ENCODE results near the gene TAS2R31.
"Not testable (repeated sequence)": the region's sequence is repeated elsewhere in the genome, so short reads cannot be mapped to it uniquely, and the experiment has no call there.

TAS2R31 gene

GRCh38 chr12:11070999-11071398 lies 39.8 kb upstream of the TAS2R31 start:
- Histone ChIP-seq H3K9ac (ENCODE audit: low read length) (no peak overlapping the region), H3K4me2 (ENCODE audit: low read length) (no peak overlapping the region), H4K8ac (ENCODE audit: low read depth, low read length) (no peak overlapping the region), H2AK5ac (ENCODE audit: low read length) (no peak overlapping the region), H3K14ac (ENCODE audit: low read length) (no peak overlapping the region), H3K4me1 (ENCODE audit: control insufficient read depth in 1 of 2, insufficient read depth in 2 of 2, low read length in 2 of 2) (peaks cover 0 to 1% of the 10 kb centered on the region in 2 experiments), H3K79me1 (ENCODE audit: low read length) (no peaks in the 10 kb centered on the region), H3K23ac (ENCODE audit: low read length) (no peak overlapping the region), H3K79me2 (ENCODE audit: control insufficient read depth, insufficient read depth, low read length, poor library complexity) (no peaks in the 10 kb centered on the region), H3K36me3 (ENCODE audit: control insufficient read depth in 1 of 2, insufficient read depth in 2 of 2, low read length in 2 of 2) (no peaks in the 10 kb centered on the region), H2AFZ (ENCODE audit: insufficient read depth, low read length, poor library complexity) (no peak overlapping the region), H2BK5ac (ENCODE audit: low read depth, low read length, poor library complexity) (no peak overlapping the region), H3K4me3 (ENCODE audit: low read depth, low read length) (no peak overlapping the region), H3K9me3 (ENCODE audit: insufficient read depth, low read depth, low read length) (no peaks in the 10 kb centered on the region), H4K91ac (ENCODE audit: low read depth, low read length) (no peak overlapping the region), H3K18ac (ENCODE audit: low read length) (no peak overlapping the region), H3K27ac (ENCODE audit: low read depth, low read length) (no peak overlapping the region), H4K12ac (ENCODE audit: low read depth, low read length) (no peak overlapping the region), H2BK12ac (ENCODE audit: low read length) (no peak overlapping the region), H2BK120ac (ENCODE audit: insufficient read depth, low read length, poor library complexity) (no peak overlapping the region), H3K4ac (ENCODE audit: low read depth, low read length) (no peak overlapping the region), H3K27me3 (ENCODE audit: insufficient read depth, low read length) (no peaks in the 10 kb centered on the region)
- no CpG with 5 or more reads among the region's 1 CpG for WGBS (ENCODE audit: extremely low coverage, insufficient coverage, insufficient read length)
- DNase-seq = no peak

GRCh38 chr12:11069854-11070365 lies 38.7 kb upstream of the TAS2R31 start:
- H3K4me1 ChIP-seq (ENCODE audit: control insufficient read depth in 1 of 2, insufficient read depth in 2 of 2, low read length in 2 of 2) = peaks cover 0 to 1% of the 10 kb centered on the region in 2 experiments
- no peak overlapping the region for H3K27ac ChIP-seq (ENCODE audit: low read depth, low read length)
- H3K27me3 ChIP-seq (ENCODE audit: insufficient read depth, low read length) = no peaks in the 10 kb centered on the region
- no peak overlapping the region for H3K4me3 ChIP-seq (ENCODE audit: low read depth, low read length)
- DNase-seq = no peak
- no peaks in the 10 kb centered on the region for H3K79me1 ChIP-seq (ENCODE audit: low read length)
- no peak overlapping the region for H2BK120ac ChIP-seq (ENCODE audit: insufficient read depth, low read length, poor library complexity)
- no peaks in the 10 kb centered on the region for H3K36me3 ChIP-seq (ENCODE audit: control insufficient read depth in 1 of 2, insufficient read depth in 2 of 2, low read length in 2 of 2)
- H3K4me2 ChIP-seq (ENCODE audit: low read length) = no peak overlapping the region
- no peak overlapping the region for H2BK5ac ChIP-seq (ENCODE audit: low read depth, low read length, poor library complexity)
- no CpG with 5 or more reads among the region's 5 CpGs for WGBS (ENCODE audit: extremely low coverage, insufficient coverage, insufficient read length)
- H4K91ac ChIP-seq (ENCODE audit: low read depth, low read length) = no peak overlapping the region
- no peak overlapping the region for H3K9ac ChIP-seq (ENCODE audit: low read length)
- H3K9me3 ChIP-seq (ENCODE audit: insufficient read depth, low read depth, low read length) = no peaks in the 10 kb centered on the region
- H2AFZ ChIP-seq (ENCODE audit: insufficient read depth, low read length, poor library complexity) = no peak overlapping the region
- H3K23ac ChIP-seq (ENCODE audit: low read length) = no peak overlapping the region
- no peak overlapping the region for H4K12ac ChIP-seq (ENCODE audit: low read depth, low read length)
- H3K18ac ChIP-seq (ENCODE audit: low read length) = no peak overlapping the region
- no peak overlapping the region for H3K4ac ChIP-seq (ENCODE audit: low read depth, low read length)
- no peak overlapping the region for H4K8ac ChIP-seq (ENCODE audit: low read depth, low read length)
- H2BK12ac ChIP-seq (ENCODE audit: low read length) = no peak overlapping the region
- H2AK5ac ChIP-seq (ENCODE audit: low read length) = no peak overlapping the region
- no peak overlapping the region for H3K14ac ChIP-seq (ENCODE audit: low read length)
- no peaks in the 10 kb centered on the region for H3K79me2 ChIP-seq (ENCODE audit: control insufficient read depth, insufficient read depth, low read length, poor library complexity)

GRCh38 chr12:11067514-11067913 lies 36.3 kb upstream of the TAS2R31 start:
- Histone ChIP-seq H3K18ac (ENCODE audit: low read length) (no peak overlapping the region), H3K4me3 (ENCODE audit: low read depth, low read length) (no peak overlapping the region), H3K23ac (ENCODE audit: low read length) (no peak overlapping the region), H3K79me1 (ENCODE audit: low read length) (no peaks in the 10 kb centered on the region), H3K14ac (ENCODE audit: low read length) (no peak overlapping the region), H3K4me1 (ENCODE audit: control insufficient read depth in 1 of 2, insufficient read depth in 2 of 2, low read length in 2 of 2) (peaks cover 0 to 1% of the 10 kb centered on the region in 2 experiments), H2BK120ac (ENCODE audit: insufficient read depth, low read length, poor library complexity) (no peak overlapping the region), H3K4ac (ENCODE audit: low read depth, low read length) (no peak overlapping the region), H3K27me3 (ENCODE audit: insufficient read depth, low read length) (no peaks in the 10 kb centered on the region), H3K27ac (ENCODE audit: low read depth, low read length) (no peak overlapping the region), H2BK12ac (ENCODE audit: low read length) (no peak overlapping the region), H4K12ac (ENCODE audit: low read depth, low read length) (no peak overlapping the region), H4K8ac (ENCODE audit: low read depth, low read length) (no peak overlapping the region), H3K4me2 (ENCODE audit: low read length) (no peak overlapping the region), H2AK5ac (ENCODE audit: low read length) (no peak overlapping the region), H2AFZ (ENCODE audit: insufficient read depth, low read length, poor library complexity) (no peak overlapping the region), H3K36me3 (ENCODE audit: control insufficient read depth in 1 of 2, insufficient read depth in 2 of 2, low read length in 2 of 2) (no peaks in the 10 kb centered on the region), H3K9ac (ENCODE audit: low read length) (no peak overlapping the region), H4K91ac (ENCODE audit: low read depth, low read length) (no peak overlapping the region), H3K79me2 (ENCODE audit: control insufficient read depth, insufficient read depth, low read length, poor library complexity) (no peaks in the 10 kb centered on the region), H2BK5ac (ENCODE audit: low read depth, low read length, poor library complexity) (no peak overlapping the region), H3K9me3 (ENCODE audit: insufficient read depth, low read depth, low read length) (no peaks in the 10 kb centered on the region)
- no CpG with 5 or more reads among the region's 2 CpGs for WGBS (ENCODE audit: extremely low coverage, insufficient coverage, insufficient read length)
- DNase-seq = no peak

GRCh38 chr12:11062194-11062593 lies 31.0 kb upstream of the TAS2R31 start, which contains the start of gene TAS2R46:
TAS2R46 (minus strand) TSS chr12:11062294; CDS start chr12:11062294, 0 bp downstream.
- not testable (repeated sequence) for H3K79me1 ChIP-seq (ENCODE audit: low read length); H3K14ac ChIP-seq (ENCODE audit: low read length); DNase-seq; H3K4ac ChIP-seq (ENCODE audit: low read depth, low read length); H2BK5ac ChIP-seq (ENCODE audit: low read depth, low read length, poor library complexity); H3K4me3 ChIP-seq (ENCODE audit: low read depth, low read length); H3K18ac ChIP-seq (ENCODE audit: low read length); H3K23ac ChIP-seq (ENCODE audit: low read length); H3K4me2 ChIP-seq (ENCODE audit: low read length); H3K27ac ChIP-seq (ENCODE audit: low read depth, low read length); H3K27me3 ChIP-seq (ENCODE audit: insufficient read depth, low read length); H4K8ac ChIP-seq (ENCODE audit: low read depth, low read length); H3K79me2 ChIP-seq (ENCODE audit: control insufficient read depth, insufficient read depth, low read length, poor library complexity); H4K12ac ChIP-seq (ENCODE audit: low read depth, low read length); H3K36me3 ChIP-seq (ENCODE audit: control insufficient read depth in 1 of 2, insufficient read depth in 2 of 2, low read length in 2 of 2); H3K9ac ChIP-seq (ENCODE audit: low read length); H2BK120ac ChIP-seq (ENCODE audit: insufficient read depth, low read length, poor library complexity); H2AK5ac ChIP-seq (ENCODE audit: low read length); H4K91ac ChIP-seq (ENCODE audit: low read depth, low read length); H3K9me3 ChIP-seq (ENCODE audit: insufficient read depth, low read depth, low read length); H2BK12ac ChIP-seq (ENCODE audit: low read length); H2AFZ ChIP-seq (ENCODE audit: insufficient read depth, low read length, poor library complexity); H3K4me1 ChIP-seq (ENCODE audit: control insufficient read depth in 1 of 2, insufficient read depth in 2 of 2, low read length in 2 of 2)
- no CpG with 5 or more reads among the region's 1 CpG for WGBS (ENCODE audit: extremely low coverage, insufficient coverage, insufficient read length)
